Activated gamma-delta T cell treated with anti-CD3 and anti-CD28 coated beads, Interleukin-2, amount 50 U/mL, for 16 hours (primary cell): ENCODE data around the gene NELFB.

ENCODE experiments used
- DNase-seq: peaks from one replicate; pipeline ENCODE4 v3.0.0-alpha.2; 2020; ENCODE audit warnings: low read depth

The NELFB gene

GRCh38 chr9:137268538-137269201, 13.5 kb downstream of the NELFB start:
- no peak for DNase-seq

GRCh38 chr9:137269231-137269772, 14.2 kb downstream of the NELFB start:
- DNase-seq: no peak

GRCh38 chr9:137270929-137271695, 16.0 kb downstream of the NELFB start:
- DNase-seq: no peak

- no peak for DNase-seq
Observed at GRCh38 chr9:137271696-137272076, 16.6 kb downstream of the NELFB start.

GRCh38 chr9:137272241-137273094, 17.3 kb downstream of the NELFB start:
- no peak for DNase-seq

- DNase-seq: no peak
Observed at GRCh38 chr9:137273095-137273490, 18.0 kb downstream of the NELFB start.

GRCh38 chr9:137273611-137274320, 18.6 kb downstream of the NELFB start:
- no peak for DNase-seq

GRCh38 chr9:137275203-137275587, 20.1 kb downstream of the NELFB start:
- no peak for DNase-seq

- DNase-seq: no peak
Observed at GRCh38 chr9:137275588-137276472, 20.7 kb downstream of the NELFB start.

- no peak for DNase-seq
Observed at GRCh38 chr9:137276473-137277328, 21.6 kb downstream of the NELFB start.

- DNase-seq: no peak
Observed at GRCh38 chr9:137277329-137278041, 22.4 kb downstream of the NELFB start, which contains the start of gene TOR4A. Gene TOR4A, plus strand, starts transcription at chr9:137277726. Its CDS starts 964 bp downstream, at chr9:137278690.

- no peak for DNase-seq
Observed at GRCh38 chr9:137278061-137278701, 23.1 kb downstream of the NELFB start.

- DNase-seq: no peak
Observed at GRCh38 chr9:137278721-137279711, 23.9 kb downstream of the NELFB start.

GRCh38 chr9:137279741-137280473, 24.8 kb downstream of the NELFB start:
- no peak for DNase-seq

- no peak for DNase-seq
Observed at GRCh38 chr9:137280474-137281344, 25.6 kb downstream of the NELFB start.
